ENCODE results near the gene RPP14. TPM values are rescaled to one million over a fixed set of nuclear protein-coding genes. Genes with fewer than 3 reads are reported as not detected.

Gene RPP14
- total and polyA plus RNA-seq, 3 experiments from 2014 or later, result 6.3 to 24.5 (median 22.7) TPM

DNA sequence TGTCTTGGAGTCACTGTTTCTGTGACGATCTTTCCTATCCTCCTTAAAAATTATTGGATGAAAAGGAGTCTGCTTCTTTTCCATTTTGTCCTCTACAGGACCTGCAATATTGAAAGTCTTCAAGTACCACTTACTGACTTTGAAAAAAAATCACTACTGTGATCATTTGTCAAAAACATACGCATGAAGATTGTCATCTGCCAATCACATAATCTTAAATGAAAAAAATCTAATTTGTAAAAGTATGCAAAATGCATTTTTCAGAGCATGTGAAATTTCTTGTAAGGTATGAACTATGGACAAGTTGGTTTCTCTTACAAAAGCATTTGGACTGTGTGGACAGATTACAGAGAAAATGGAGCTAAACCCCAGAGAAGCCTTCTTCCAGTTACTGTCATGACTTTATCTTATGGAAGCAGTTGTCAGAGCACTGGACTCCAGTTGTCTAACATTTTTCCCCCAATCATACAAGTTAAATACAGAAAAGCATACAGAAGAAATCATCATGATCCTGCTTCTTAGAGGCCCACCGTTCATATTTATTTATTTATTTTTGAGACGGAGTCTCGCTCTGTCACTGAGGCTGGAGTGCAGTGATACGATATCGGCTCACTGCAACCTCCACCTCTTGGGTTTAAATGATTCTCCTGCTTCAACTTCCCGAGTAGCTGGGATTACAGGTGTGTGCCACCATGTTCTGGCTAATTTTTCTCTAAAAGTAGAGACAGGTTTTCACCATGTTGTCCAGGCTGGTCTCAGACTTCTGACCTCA is 23.3 kb downstream of the RPP14 start:
- POLR2A ChIA-PET, result no interaction called here
- no peaks in the 10 kb centered on the region for H3K27me3 ChIP-seq (ENCODE audit: insufficient read depth, low read length, poor library complexity, severe bottlenecking)
- Mint-ChIP-seq H3K27me3 (no peaks in the 10 kb centered on the region), H3K4me1 (peaks cover 21 to 28% (median 25%) of the 10 kb centered on the region in 3 donors), H3K27ac (no peak overlapping the region), H3K4me3 (no peak overlapping the region), H3K36me3 (peaks cover 0 to 3% (median 0%) of the 10 kb centered on the region in 3 donors), H3K9me3 (no peaks in the 10 kb centered on the region)
- DNase-seq, result no peak
- no peak overlapping the region for H3K27ac ChIP-seq (ENCODE audit: low read depth, low read length)
- H3K4me1 ChIP-seq (ENCODE audit: insufficient read depth, low read length), result peaks cover 18% of the 10 kb centered on the region
- no peaks in the 10 kb centered on the region for H3K9me3 ChIP-seq (ENCODE audit: low read length)
- no peak overlapping the region for H3K4me3 ChIP-seq (ENCODE audit: low read length)
- H3K36me3 ChIP-seq (ENCODE audit: insufficient read depth, low read length), result no peaks in the 10 kb centered on the region
- CTCF ChIA-PET, result interaction anchor here (3.2 kb wide), 1 partner anchor 23 kb away, joined by 14 read pairs; the partner anchor contains the start of genes HTD2 and RPP14

- Histone ChIP-seq H3K36me3 (ENCODE audit: insufficient read depth, low read length) (no peaks in the 10 kb centered on the region), H3K27me3 (ENCODE audit: insufficient read depth, low read length, poor library complexity, severe bottlenecking) (no peaks in the 10 kb centered on the region), H3K4me3 (ENCODE audit: low read length) (no peak overlapping the region), H3K4me1 (ENCODE audit: insufficient read depth, low read length) (peaks cover 16% of the 10 kb centered on the region), H3K27ac (ENCODE audit: low read depth, low read length) (no peak overlapping the region), H3K9me3 (ENCODE audit: low read length) (no peaks in the 10 kb centered on the region)
- Mint-ChIP-seq H3K27me3 (no peaks in the 10 kb centered on the region), H3K4me1 (peaks cover 21 to 28% (median 26%) of the 10 kb centered on the region in 3 donors), H3K9me3 (no peaks in the 10 kb centered on the region), H3K4me3 (no peak overlapping the region), H3K36me3 (peaks cover 0 to 3% (median 0%) of the 10 kb centered on the region in 3 donors), H3K27ac (peak overlapping the region in 2 of 8 donors; percentile 42 to 46)
- POLR2A ChIA-PET, result no interaction called here
- CTCF ChIA-PET, result interaction anchor here (0.9 to 3.2 kb wide), 3 partner anchors 24 to 162 kb away, joined by 3 to 31 read pairs (median 14); partner anchors contain the start of genes HTD2, KCTD6 and RPP14
- no peak for DNase-seq
Observed at GRCh38 chr3:58329922-58330413, 23.9 kb downstream of the RPP14 start.

DNA sequence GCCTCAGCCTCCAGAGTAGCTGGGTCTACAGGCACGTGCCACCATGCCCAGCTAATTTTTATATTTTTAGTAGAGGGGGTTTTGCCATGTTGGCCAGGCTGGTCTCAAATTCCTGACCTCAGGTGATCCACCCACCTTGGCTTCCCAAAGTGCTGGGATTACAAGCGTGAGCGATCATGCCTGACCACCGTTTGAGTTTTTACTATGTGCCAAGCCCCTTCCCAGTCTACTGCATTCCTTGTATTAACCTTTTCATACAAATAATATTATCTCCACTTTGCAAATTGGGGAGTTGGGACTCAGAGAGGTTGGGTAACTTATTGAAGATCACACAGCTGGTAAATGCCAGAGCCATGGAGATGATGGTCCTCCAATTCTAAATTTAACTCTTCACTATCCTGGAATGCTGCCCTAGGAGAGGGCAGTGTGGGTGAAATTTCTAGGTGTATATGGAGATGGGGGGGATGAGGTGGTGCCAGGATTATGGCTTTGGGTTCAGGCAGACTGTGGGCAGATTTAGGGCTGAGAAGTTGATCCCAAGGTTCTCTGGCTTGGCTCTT is 25.6 kb downstream of the RPP14 start:
- H3K36me3 ChIP-seq (ENCODE audit: insufficient read depth, low read length), result no peaks in the 10 kb centered on the region
- ChIA-PET CTCF (interaction anchor here (0.9 to 3.2 kb wide), 7 partner anchors 25 to 195 kb away, joined by 3 to 31 read pairs (median 3); partner anchors contain the start of genes HTD2, KCTD6 and RPP14), POLR2A (interaction anchor here (2.3 kb wide), 1 partner anchor 160 kb away, joined by 9 read pairs; the partner anchor contains the start of gene KCTD6)
- H3K27ac ChIP-seq (ENCODE audit: low read depth, low read length), result no peak overlapping the region
- Mint-ChIP-seq H3K9me3 (no peaks in the 10 kb centered on the region), H3K27me3 (no peaks in the 10 kb centered on the region), H3K36me3 (peaks cover 0 to 3% (median 0%) of the 10 kb centered on the region in 3 donors), H3K4me1 (peaks cover 34 to 43% (median 39%) of the 10 kb centered on the region in 3 donors), H3K27ac (peak overlapping the region in 3 of 8 donors; percentile 29 to 57 (median 34)), H3K4me3 (peak overlapping the region; percentile 50 to 90 (median 75))
- no peaks in the 10 kb centered on the region for H3K27me3 ChIP-seq (ENCODE audit: insufficient read depth, low read length, poor library complexity, severe bottlenecking)
- no peak for DNase-seq
- H3K9me3 ChIP-seq (ENCODE audit: low read length), result no peaks in the 10 kb centered on the region
- peaks cover 16% of the 10 kb centered on the region for H3K4me1 ChIP-seq (ENCODE audit: insufficient read depth, low read length)
- no peak overlapping the region for H3K4me3 ChIP-seq (ENCODE audit: low read length)

- ChIA-PET POLR2A (interaction anchor here (0.6 to 2.3 kb wide), 4 partner anchors 26 to 1777 kb away, joined by 3 to 9 read pairs (median 3); partner anchors contain the start of genes HTD2 and KCTD6), CTCF (interaction anchor here (0.9 to 3.2 kb wide), 12 partner anchors 18 to 194 kb away, joined by 3 to 31 read pairs (median 4); partner anchors contain the start of genes HTD2, KCTD6, PDHB and RPP14)
- Mint-ChIP-seq H3K4me1 (peaks cover 34 to 50% (median 45%) of the 10 kb centered on the region in 3 donors), H3K36me3 (peaks cover 0 to 5% (median 0%) of the 10 kb centered on the region in 3 donors), H3K9me3 (no peaks in the 10 kb centered on the region), H3K27me3 (no peaks in the 10 kb centered on the region), H3K27ac (peak within 1 kb of the TSS; percentile 55 to 97 (median 95)), H3K4me3 (peak within 1 kb of the TSS; percentile 95 to 100 (median 100))
- H3K27me3 ChIP-seq (ENCODE audit: insufficient read depth, low read length, poor library complexity, severe bottlenecking), result no peaks in the 10 kb centered on the region
- H3K4me3 ChIP-seq (ENCODE audit: low read length), result peak within 1 kb of the TSS; percentile 77
- DNase-seq, result peak; percentile 68 to 82 (median 80)
- H3K27ac ChIP-seq (ENCODE audit: low read depth, low read length), result peak within 1 kb of the TSS; percentile 3
- peaks cover 16% of the 10 kb centered on the region for H3K4me1 ChIP-seq (ENCODE audit: insufficient read depth, low read length)
- no peaks in the 10 kb centered on the region for H3K36me3 ChIP-seq (ENCODE audit: insufficient read depth, low read length)
- no peaks in the 10 kb centered on the region for H3K9me3 ChIP-seq (ENCODE audit: low read length)
Observed at GRCh38 chr3:58332575-58333188, 26.6 kb downstream of the RPP14 start, which contains the start of gene PXK. Gene PXK (plus strand): TSS chr3:58332892. CDS start chr3:58332989, 97 bp downstream.

DNA sequence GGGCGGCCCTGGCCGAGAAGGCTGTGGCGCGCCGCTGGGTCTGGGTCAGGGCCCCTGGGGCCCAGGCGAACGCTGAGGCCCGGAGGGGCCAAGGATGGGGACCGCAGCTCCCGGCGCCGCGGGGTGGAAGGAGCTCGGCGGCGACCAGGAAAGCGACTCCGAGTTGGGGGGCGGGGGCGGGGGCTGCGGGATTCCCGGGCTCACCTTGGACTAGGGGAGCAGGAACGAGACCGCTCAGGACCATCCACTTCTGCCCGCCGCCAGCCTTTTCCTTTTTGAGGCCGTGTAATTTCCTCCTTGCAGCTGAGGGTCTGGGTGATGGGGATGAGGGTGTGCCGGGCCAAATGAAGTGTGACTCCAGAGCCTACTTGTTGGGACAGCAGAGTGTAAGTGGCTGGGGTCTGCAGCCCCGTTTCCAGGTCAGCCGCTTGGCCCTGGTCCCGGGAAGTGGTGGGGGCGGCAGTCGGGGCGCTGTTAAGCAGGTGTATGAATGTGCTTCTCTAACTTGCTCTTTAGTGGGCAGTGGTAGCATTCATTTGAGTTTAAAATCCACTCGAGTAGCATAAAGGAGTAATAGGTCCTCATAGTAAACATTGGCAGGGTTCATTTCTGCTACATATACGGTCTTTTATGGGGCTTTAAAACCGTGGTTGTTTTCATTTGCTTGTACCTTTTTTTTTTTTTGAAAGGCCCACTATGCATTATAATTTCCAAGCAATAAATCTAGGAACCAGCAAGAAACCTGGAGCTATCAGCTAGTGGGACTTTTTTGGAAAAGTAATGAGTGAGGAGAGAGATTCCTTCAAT is 27.4 kb downstream of the RPP14 start:
- Mint-ChIP-seq H3K9me3 (no peaks in the 10 kb centered on the region), H3K27me3 (no peaks in the 10 kb centered on the region), H3K27ac (peak overlapping the region; percentile 55 to 97 (median 95)), H3K4me1 (peaks cover 34 to 50% (median 45%) of the 10 kb centered on the region in 3 donors), H3K36me3 (peaks cover 0 to 5% (median 0%) of the 10 kb centered on the region in 3 donors), H3K4me3 (peak overlapping the region; percentile 95 to 100 (median 100))
- Histone ChIP-seq H3K27ac (ENCODE audit: low read depth, low read length) (peak overlapping the region; percentile 3), H3K9me3 (ENCODE audit: low read length) (no peaks in the 10 kb centered on the region), H3K27me3 (ENCODE audit: insufficient read depth, low read length, poor library complexity, severe bottlenecking) (no peaks in the 10 kb centered on the region), H3K4me3 (ENCODE audit: low read length) (peak overlapping the region; percentile 76), H3K36me3 (ENCODE audit: insufficient read depth, low read length) (no peaks in the 10 kb centered on the region), H3K4me1 (ENCODE audit: insufficient read depth, low read length) (peaks cover 16% of the 10 kb centered on the region)
- DNase-seq, result peak in 3 of 5 donors; percentile 1 to 23 (median 2)
- POLR2A ChIA-PET, result interaction anchor here (0.5 to 2.3 kb wide), 5 partner anchors 27 to 158 kb away, joined by 3 to 9 read pairs (median 3); partner anchors contain the start of genes HTD2 and KCTD6
- CTCF ChIA-PET, result interaction anchor here (0.7 to 2.1 kb wide), 6 partner anchors 12 to 159 kb away, joined by 3 to 17 read pairs (median 4); partner anchors contain the start of genes HTD2, KCTD6, PDHB and RPP14

DNA sequence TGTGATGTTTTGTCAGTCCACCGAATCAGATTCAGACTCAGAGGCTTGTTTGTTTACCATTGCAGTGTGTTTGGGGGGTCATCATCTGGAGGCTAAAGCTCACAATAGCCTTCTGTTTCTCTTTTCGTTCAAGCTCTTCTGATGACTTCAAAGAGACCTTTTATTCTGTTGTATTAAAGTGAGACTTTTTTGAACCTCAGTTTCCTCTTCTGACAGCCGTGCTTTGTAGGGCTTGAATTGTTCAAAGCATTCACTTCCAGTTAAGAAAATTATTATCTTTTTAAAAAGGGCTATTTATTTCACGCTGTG is 27.9 kb downstream of the RPP14 start:
- Mint-ChIP-seq H3K27ac (peak overlapping the region in 7 of 8 donors; percentile 55 to 97 (median 94)), H3K4me1 (peaks cover 36 to 50% (median 47%) of the 10 kb centered on the region in 3 donors), H3K4me3 (peak overlapping the region; percentile 95 to 100 (median 100)), H3K27me3 (no peaks in the 10 kb centered on the region), H3K9me3 (no peaks in the 10 kb centered on the region), H3K36me3 (peaks cover 0 to 7% (median 2%) of the 10 kb centered on the region in 3 donors)
- no peaks in the 10 kb centered on the region for H3K9me3 ChIP-seq (ENCODE audit: low read length)
- H3K4me1 ChIP-seq (ENCODE audit: insufficient read depth, low read length), result peaks cover 16% of the 10 kb centered on the region
- peak overlapping the region; percentile 76 for H3K4me3 ChIP-seq (ENCODE audit: low read length)
- POLR2A ChIA-PET, result no interaction called here
- peak overlapping the region; percentile 3 for H3K27ac ChIP-seq (ENCODE audit: low read depth, low read length)
- H3K27me3 ChIP-seq (ENCODE audit: insufficient read depth, low read length, poor library complexity, severe bottlenecking), result no peaks in the 10 kb centered on the region
- DNase-seq, result no peak
- CTCF ChIA-PET, result interaction anchor here (0.7 to 2.1 kb wide), 6 partner anchors 12 to 158 kb away, joined by 3 to 17 read pairs (median 4); partner anchors contain the start of genes HTD2, KCTD6, PDHB and RPP14
- no peaks in the 10 kb centered on the region for H3K36me3 ChIP-seq (ENCODE audit: insufficient read depth, low read length)

DNA sequence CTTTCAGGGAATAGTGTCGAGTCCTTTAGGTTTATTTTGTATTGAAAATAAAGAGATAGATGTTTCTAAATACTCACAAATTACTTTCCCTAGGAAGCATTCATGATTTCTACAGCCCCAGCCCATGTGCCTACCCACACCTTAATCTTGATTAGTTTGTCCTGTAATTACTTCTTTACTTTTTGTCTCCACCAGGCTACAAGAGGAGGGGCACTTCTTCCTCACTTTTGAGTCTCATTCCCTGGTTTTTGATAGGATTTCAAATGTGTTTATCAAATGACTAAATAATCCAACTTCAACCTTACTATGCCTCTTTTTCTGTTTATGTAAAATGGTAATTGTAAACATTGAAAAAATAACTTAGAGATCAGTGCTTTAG is 28.4 kb downstream of the RPP14 start:
- ChIA-PET CTCF (interaction anchor here (0.7 to 2.1 kb wide), 5 partner anchors 15 to 158 kb away, joined by 3 to 17 read pairs (median 5); partner anchors contain the start of genes HTD2, KCTD6 and RPP14), POLR2A (no interaction called here)
- H3K4me1 ChIP-seq (ENCODE audit: insufficient read depth, low read length), result peaks cover 16% of the 10 kb centered on the region
- no peaks in the 10 kb centered on the region for H3K27me3 Mint-ChIP-seq
- no peak for DNase-seq
- no peak overlapping the region for H3K4me3 ChIP-seq (ENCODE audit: low read length)
- H3K4me3 Mint-ChIP-seq, result peak overlapping the region; percentile 95 to 100 (median 100)
- H3K4me1 Mint-ChIP-seq, result peaks cover 37 to 50% (median 49%) of the 10 kb centered on the region in 3 donors
- H3K27ac ChIP-seq (ENCODE audit: low read depth, low read length), result no peak overlapping the region
- peaks cover 0 to 10% (median 2%) of the 10 kb centered on the region in 3 donors for H3K36me3 Mint-ChIP-seq
- no peaks in the 10 kb centered on the region for H3K9me3 Mint-ChIP-seq
- peak overlapping the region in 6 of 8 donors; percentile 9 to 94 (median 62) for H3K27ac Mint-ChIP-seq
- no peaks in the 10 kb centered on the region for H3K9me3 ChIP-seq (ENCODE audit: low read length)
- no peaks in the 10 kb centered on the region for H3K27me3 ChIP-seq (ENCODE audit: insufficient read depth, low read length, poor library complexity, severe bottlenecking)
- no peaks in the 10 kb centered on the region for H3K36me3 ChIP-seq (ENCODE audit: insufficient read depth, low read length)

Data from CD8-positive, alpha-beta memory T cell (primary cell).